B cell (primary cell): ENCODE results near the gene PRKCG. TPM values are rescaled to one million over a fixed set of nuclear protein-coding genes. Genes with fewer than 3 reads are reported as not detected.

ENCODE experiments used
- ATAC-seq: fragments of 200-7000 bp; cut with Tn5 transposase; one replicate; pipeline ENCODE4 v1.10.0; 2021; ENCODE audit warnings: low read depth, mild to moderate bottlenecking, moderate number of reproducible peaks, moderate library complexity
- CTCF ChIA-PET: fragments of 350-600 bp; sonication (Branson Sonifier 250); formaldehyde crosslinking; loops from one replicate; lab custom pipeline; 2021; ENCODE audit warnings: antibody characterized with exemption, inconsistent platforms; lab: Charles Lee
- POLR2A ChIA-PET: fragments of 350-600 bp; sonication (Branson Sonifier 250); formaldehyde crosslinking; loops from one replicate; lab custom pipeline; 2021; ENCODE audit warnings: antibody characterized with exemption; lab: Charles Lee
- DNase-seq: peaks from one replicate; pipeline ENCODE4 v3.0.0; 2013
- H2AFZ ChIP-seq: 2 replicates; pipeline ENCODE4 v1.6.1; 2012; ENCODE audit warnings: mild to moderate bottlenecking, low read depth, low read length; ENCODE audit not compliant: insufficient read depth, poor library complexity, severe bottlenecking
- H3K27ac ChIP-seq, 2 donors: 1 replicate in 1 of 2; 2 replicates in 1 of 2; pipeline ENCODE4 v1.5.1; 2012 to 2013; ENCODE audit warnings: low read length in 2 of 2, mild to moderate bottlenecking in 2 of 2, moderate library complexity in 1 of 2
- H3K27me3 ChIP-seq, 4 experiments: fragments of 200-600 bp in 1 of 4; sonication (generic) in 1 of 4; replicated peaks in 1 of 4; 1 replicate in 2 of 4; 2 replicates in 2 of 4; pipeline versions ENCODE4 v1.6.1 to v1.7.0; 2013 to 2016; ENCODE audit warnings: low read length in 3 of 4, mild to moderate bottlenecking in 2 of 4, mixed read lengths in 1 of 4, moderate library complexity in 1 of 4; ENCODE audit not compliant: insufficient read depth in 4 of 4, control insufficient read depth in 3 of 4; ENCODE audit errors: control extremely low read depth in 1 of 4
- H3K36me3 ChIP-seq, 2 experiments: replicated peaks in 1 of 2; 1 replicate in 1 of 2; 2 replicates in 1 of 2; pipeline versions ENCODE4 v1.6.1 to v1.7.1; 2013; ENCODE audit warnings: low read length in 1 of 2; ENCODE audit not compliant: insufficient read depth in 2 of 2, control insufficient read depth in 1 of 2; ENCODE audit errors: control extremely low read depth in 1 of 2, extremely low read depth in 1 of 2
- H3K4me1 ChIP-seq, 2 donors: fragments of 200-600 bp in 1 of 2; sonication (generic) in 1 of 2; 1 replicate in 1 of 2; 2 replicates in 1 of 2; pipeline versions ENCODE4 v1.5.1 to v1.6.1; 2013 to 2017; ENCODE audit warnings: low read length in 2 of 2; ENCODE audit not compliant: control insufficient read depth in 2 of 2, insufficient read depth in 2 of 2
- H3K4me2 ChIP-seq: replicated peaks from 2 replicates; pipeline ENCODE3; 2012; ENCODE audit warnings: mild to moderate bottlenecking, low read depth, low read length; ENCODE audit not compliant: poor library complexity, severe bottlenecking
- H3K4me3 ChIP-seq, 5 experiments: fragments of 200-600 bp in 1 of 5; sonication (generic) in 1 of 5; 1 replicate in 3 of 5; 2 replicates in 2 of 5; pipeline versions ENCODE4 v1.5.1 to v1.7.0; 2011 to 2016; ENCODE audit warnings: low read length in 4 of 5, mild to moderate bottlenecking in 4 of 5, low read depth in 2 of 5, control low read depth in 1 of 5, moderate library complexity in 1 of 5; ENCODE audit not compliant: insufficient read depth in 1 of 5; ENCODE audit errors: control extremely low read depth in 1 of 5, extremely low read depth in 1 of 5
- H3K79me2 ChIP-seq: fragments of 200-600 bp; sonication (generic); one replicate; pipeline ENCODE4 v1.6.0; 2016; ENCODE audit warnings: low read length; ENCODE audit not compliant: control insufficient read depth, insufficient read depth
- H3K9ac ChIP-seq: fragments of 200-600 bp; sonication (generic); 2 replicates; pipeline ENCODE4 v1.6.1; 2017; ENCODE audit warnings: mild to moderate bottlenecking, low read length, moderate library complexity
- H3K9me3 ChIP-seq, 3 donors: one replicate each; pipeline versions ENCODE4 v1.6.1 to v1.7.1; 2013; ENCODE audit warnings: low read length in 2 of 3; ENCODE audit not compliant: control insufficient read depth in 2 of 3, insufficient read depth in 1 of 3; ENCODE audit errors: control extremely low read depth in 1 of 3
- H4K20me1 ChIP-seq: 2 replicates; pipeline ENCODE4 v1.6.0; 2012; ENCODE audit warnings: mild to moderate bottlenecking, low read length; ENCODE audit not compliant: insufficient read depth, control insufficient read depth, poor library complexity, severe bottlenecking
- H3K27ac Mint-ChIP-seq: one replicate; pipeline ENCODE4 v1.8.0; 2021; ENCODE audit warnings: mixed read lengths
- H3K27me3 Mint-ChIP-seq: one replicate; pipeline ENCODE4 v1.8.0; 2021; ENCODE audit warnings: mixed read lengths
- H3K4me1 Mint-ChIP-seq: one replicate; pipeline ENCODE4 v1.8.0; 2021; ENCODE audit warnings: mixed read lengths
- H3K4me3 Mint-ChIP-seq: one replicate; pipeline ENCODE4 v1.8.0; 2021; ENCODE audit warnings: mixed read lengths
- H3K9me3 Mint-ChIP-seq: one replicate; pipeline ENCODE4 v1.8.0; 2022; ENCODE audit warnings: mixed read lengths; ENCODE audit not compliant: insufficient read depth
- EZH2 ChIP-seq: IDR thresholded peaks from 2 replicates; pipeline ENCODE4 v1.6.1; 2012; ENCODE audit warnings: borderline replicate concordance, low read depth, mild to moderate bottlenecking, moderate library complexity, low read length; ENCODE audit not compliant: insufficient read depth, poor library complexity, severe bottlenecking
- WGBS: methylation state at CpG from one replicate; pipeline ENCODE4 v1.1.5; 2013; ENCODE audit warnings: missing lambda C conversion rate; ENCODE audit not compliant: insufficient coverage; 5-methylcytosine and 5-hydroxymethylcytosine counted together
- intact Hi-C: fragments of 100-400 bp; cut with micrococcal nuclease; formaldehyde crosslinking; loops from one replicate; pipeline ENCODE4 v1.10.0; 2022
- polyA plus RNA-seq: library from polyadenylated mRNA; depleted of rRNA; stranded (reverse); fragments of >200 nt; gene quantifications from 2 replicates; pipeline ENCODE4 v1.2.3, GENCODE V29; 2012
- total RNA-seq, 2 donors: library from RNA; stranded (reverse); fragments of 120-200 nt in 1 of 2; gene quantifications; 1 replicate in 1 of 2; 2 replicates in 1 of 2; pipeline versions ENCODE4 v1.2.3 to v1.2.4, GENCODE V29; 2013 to 2022
- TF ChIP-seq, protein P1 (sequence below): fragments of 200-600 bp; IDR thresholded peaks from one replicate; pipeline ENCODE4 v1.8.0; 2022; ENCODE audit warnings: antibody characterized with exemption, mild to moderate bottlenecking

PRKCG gene
- total and polyA plus RNA-seq, 2 donors (not counting 1 experiment from before 2014, with no cell fraction given), result 0.31 TPM; not detected in 1

DNA sequence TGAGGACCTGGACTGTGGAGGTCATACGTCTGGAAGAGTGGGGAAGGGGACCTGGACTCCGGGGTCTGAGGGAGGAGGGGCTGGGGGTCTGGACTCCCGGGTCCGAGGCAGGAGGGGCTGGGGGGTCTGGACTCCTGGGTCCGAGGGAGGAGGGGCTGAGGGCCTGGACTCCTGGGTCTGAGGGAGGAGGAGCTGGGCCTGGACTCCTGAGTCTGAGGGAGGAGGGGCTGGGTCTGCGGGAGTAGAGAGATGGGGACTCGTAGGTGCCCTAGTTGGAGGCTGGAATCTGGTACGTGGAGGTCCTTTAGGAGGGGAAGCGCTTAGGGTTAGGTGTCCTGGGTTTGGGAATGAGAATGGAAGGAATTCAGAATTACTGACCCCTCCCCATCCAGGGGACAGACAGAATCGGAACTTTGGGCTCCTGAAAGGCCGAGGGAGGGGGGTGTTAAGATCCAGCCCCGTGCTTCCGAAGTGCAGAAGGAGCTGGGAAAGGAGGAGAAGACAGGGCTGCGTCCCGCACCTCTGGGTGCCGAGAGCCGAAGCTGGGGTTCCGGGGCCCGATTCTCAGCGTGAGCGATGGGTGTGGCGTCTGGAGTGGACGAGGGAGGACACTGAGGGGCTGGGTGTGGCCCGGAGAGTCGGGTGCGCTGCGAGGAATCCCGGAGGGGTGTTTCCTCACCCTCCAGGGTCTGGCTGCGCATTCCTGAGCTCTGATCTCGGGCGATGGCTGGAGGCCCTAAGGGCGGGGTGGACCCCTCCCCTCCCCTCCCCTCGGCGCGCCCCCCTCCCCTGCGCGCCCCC, 13.7 kb upstream of the PRKCG start:
- WGBS, result 3% methylated on average over 27 of the region's 37 CpGs
- Mint-ChIP-seq H3K4me1 (peaks cover 43% of the 10 kb centered on the region), H3K9me3 (no peaks in the 10 kb centered on the region), H3K27ac (peak overlapping the region; percentile 99), H3K4me3 (peak overlapping the region; percentile 92), H3K27me3 (no peaks in the 10 kb centered on the region)
- intact Hi-C loops, result loop anchor here (5.0 kb wide), 5 partner anchors 249 to 1696 kb away; partner anchors contain the start of genes KMT5C, LENG9, PRPF31 and TFPT
- DNase-seq, result peak; percentile 62
- peaks cover 43% of the 10 kb centered on the region for H4K20me1 ChIP-seq
- peaks cover 0 to 6% of the 10 kb centered on the region in 2 experiments for H3K36me3 ChIP-seq
- peak overlapping the region; percentile 22 for H2AFZ ChIP-seq
- peaks cover 33 to 64% of the 10 kb centered on the region in 2 donors for H3K4me1 ChIP-seq
- H3K79me2 ChIP-seq, result peaks cover 23% of the 10 kb centered on the region
- peaks cover 0 to 17% (median 2%) of the 10 kb centered on the region in 3 donors for H3K9me3 ChIP-seq
- TF ChIP-seq EZH2, result no peak
- TF ChIP-seq, protein P1, sequence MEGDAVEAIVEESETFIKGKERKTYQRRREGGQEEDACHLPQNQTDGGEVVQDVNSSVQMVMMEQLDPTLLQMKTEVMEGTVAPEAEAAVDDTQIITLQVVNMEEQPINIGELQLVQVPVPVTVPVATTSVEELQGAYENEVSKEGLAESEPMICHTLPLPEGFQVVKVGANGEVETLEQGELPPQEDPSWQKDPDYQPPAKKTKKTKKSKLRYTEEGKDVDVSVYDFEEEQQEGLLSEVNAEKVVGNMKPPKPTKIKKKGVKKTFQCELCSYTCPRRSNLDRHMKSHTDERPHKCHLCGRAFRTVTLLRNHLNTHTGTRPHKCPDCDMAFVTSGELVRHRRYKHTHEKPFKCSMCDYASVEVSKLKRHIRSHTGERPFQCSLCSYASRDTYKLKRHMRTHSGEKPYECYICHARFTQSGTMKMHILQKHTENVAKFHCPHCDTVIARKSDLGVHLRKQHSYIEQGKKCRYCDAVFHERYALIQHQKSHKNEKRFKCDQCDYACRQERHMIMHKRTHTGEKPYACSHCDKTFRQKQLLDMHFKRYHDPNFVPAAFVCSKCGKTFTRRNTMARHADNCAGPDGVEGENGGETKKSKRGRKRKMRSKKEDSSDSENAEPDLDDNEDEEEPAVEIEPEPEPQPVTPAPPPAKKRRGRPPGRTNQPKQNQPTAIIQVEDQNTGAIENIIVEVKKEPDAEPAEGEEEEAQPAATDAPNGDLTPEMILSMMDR, result no peak
- peak overlapping the region; percentile 97 for H3K4me2 ChIP-seq
- peak overlapping the region; percentile 97 for H3K9ac ChIP-seq
- ATAC-seq, result no peak
- H3K27me3 ChIP-seq, result no peaks in the 10 kb centered on the region
- peak overlapping the region; percentile 98 for H3K27ac ChIP-seq
- ChIA-PET CTCF (interaction anchor here (0.9 to 1.3 kb wide), 2 partner anchors 9 to 15 kb away, joined by 5 read pairs; no protein-coding TSS in a partner anchor), POLR2A (interaction anchor here (0.5 to 0.6 kb wide), 2 partner anchors 20 to 27 kb away, joined by 3 to 11 read pairs; no protein-coding TSS in a partner anchor)
- peak overlapping the region; percentile 82 to 100 (median 90) for H3K4me3 ChIP-seq
